ENCODE data around the gene AADACL3. TPM values are rescaled to one million over a fixed set of nuclear protein-coding genes. Genes with fewer than 3 reads are reported as not detected.

AADACL3 gene
- total and polyA plus RNA-seq, 2 of the 8 experiments (the other 6 are each of a cell fraction or from before 2014, with no cell fraction given): 0.33 to 2.3 TPM

DNA sequence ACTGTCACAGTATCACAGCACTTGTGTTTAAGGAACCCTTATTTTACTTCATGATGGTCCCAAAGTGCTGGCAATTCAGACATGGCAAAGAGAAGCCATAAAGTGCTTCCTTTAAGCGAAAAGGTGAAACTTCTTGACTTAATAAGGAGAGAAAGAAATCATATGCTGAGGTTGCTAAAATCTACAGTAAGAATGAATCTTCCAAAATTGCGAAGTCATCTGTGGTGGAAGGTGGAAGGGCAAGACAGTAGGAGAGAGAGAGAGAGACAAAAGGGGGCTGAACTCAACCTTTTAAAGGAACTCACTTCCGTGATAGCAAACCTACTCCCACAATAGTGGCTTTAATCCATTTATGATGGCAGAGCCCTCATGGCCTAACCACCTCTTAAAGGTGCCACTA lies 19.3 kb upstream of the AADACL3 start:
- Histone ChIP-seq H3K14ac (ENCODE audit: insufficient read length) (no peak overlapping the region), H3K4ac (replicated peaks; ENCODE audit: insufficient read length, low read depth, low read length) (no peak overlapping the region), H3K23me2 (ENCODE audit: low read depth, low read length) (no peaks in the 10 kb centered on the region), H4K5ac (ENCODE audit: insufficient read length, low read depth, low read length) (no peak overlapping the region), H4K20me1 (replicated peaks in 1 of 2; ENCODE audit: control insufficient read depth in 1 of 2, insufficient read depth in 2 of 2, low read length in 2 of 2) (no peaks in the 10 kb centered on the region), H3K23ac (ENCODE audit: insufficient read length) (no peak overlapping the region), H2BK20ac (ENCODE audit: low read length) (no peak overlapping the region), H3K79me2 (ENCODE audit: control insufficient read depth in 1 of 2, insufficient read depth in 2 of 2, low read length in 2 of 2) (no peaks in the 10 kb centered on the region), H4K91ac (replicated peaks; ENCODE audit: insufficient read length, low read length) (no peak overlapping the region), H3K27ac (ENCODE audit: low read depth, low read length) (no peak overlapping the region), H3K4me2 (ENCODE audit: insufficient read depth in 1 of 2, low read depth in 2 of 2, low read length in 2 of 2) (no peak overlapping the region), H3K4me3 (ENCODE audit: extremely low read depth in 1 of 4, insufficient read depth in 2 of 4, low read depth in 3 of 4, low read length in 4 of 4) (no peak overlapping the region), H2BK12ac (ENCODE audit: low read depth, low read length) (no peak overlapping the region), H3K18ac (ENCODE audit: extremely low read depth, low read length) (no peak overlapping the region), H3K9ac (replicated peaks in 1 of 4; ENCODE audit: extremely low read depth in 1 of 4, low read depth in 3 of 4, low read length in 3 of 4) (no peak overlapping the region), H2AFZ (ENCODE audit: low read length) (no peak overlapping the region), H3K9me3 (ENCODE audit: insufficient read depth in 2 of 2, low read depth in 1 of 2, low read length in 1 of 2) (peaks cover 0 to 5% of the 10 kb centered on the region in 2 experiments; a peak in 1 of 4 replicates), H2BK120ac (replicated peaks; ENCODE audit: low read depth, low read length) (no peak overlapping the region), H4K8ac (ENCODE audit: extremely low read depth, insufficient read depth, low read length) (no peak overlapping the region), H3K27me3 (replicated peaks in 1 of 4; ENCODE audit: control insufficient read depth in 3 of 4, extremely low read depth in 1 of 4, insufficient read depth in 3 of 4, low read length in 3 of 4) (no peaks in the 10 kb centered on the region), H2BK15ac (ENCODE audit: low read length) (no peak overlapping the region), H3K79me1 (ENCODE audit: low read depth, low read length) (no peaks in the 10 kb centered on the region), H3K36me3 (ENCODE audit: control insufficient read depth in 2 of 4, insufficient read depth in 4 of 4, low read length in 3 of 4) (no peaks in the 10 kb centered on the region), H2BK5ac (ENCODE audit: low read depth, low read length) (no peak overlapping the region), H3K4me1 (replicated peaks in 1 of 4; ENCODE audit: control insufficient read depth in 3 of 4, insufficient read depth in 4 of 4, low read length in 3 of 4) (no peaks in the 10 kb centered on the region; a peak in 1 of 7 replicates), H2AK5ac (ENCODE audit: low read depth, low read length) (no peak overlapping the region), H3K56ac (replicated peaks; ENCODE audit: insufficient read length, low read depth, low read length) (no peak overlapping the region)
- ChIA-PET POLR2A (ENCODE audit: partially characterized antibody) (interaction anchor here (1.1 kb wide), 1 partner anchor 9 kb away, joined by 3 read pairs; no protein-coding TSS in a partner anchor), CTCF (ENCODE audit: partially characterized antibody) (no interaction called here)
- no peak for TF ChIP-seq SRF (IDR thresholded peaks at IDR 0.05; ENCODE audit: low read depth, low read length)
- no peak for TF ChIP-seq CTBP2 (IDR thresholded peaks at IDR 0.05; ENCODE audit: borderline replicate concordance, insufficient read depth, insufficient read length, low read length)
- no peak for TF ChIP-seq TEAD4 (IDR thresholded peaks at IDR 0.05; ENCODE audit: low read depth, low read length)
- TF ChIP-seq, protein P1, sequence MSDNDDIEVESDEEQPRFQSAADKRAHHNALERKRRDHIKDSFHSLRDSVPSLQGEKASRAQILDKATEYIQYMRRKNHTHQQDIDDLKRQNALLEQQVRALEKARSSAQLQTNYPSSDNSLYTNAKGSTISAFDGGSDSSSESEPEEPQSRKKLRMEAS (IDR thresholded peaks at IDR 0.05): no peak
- TF ChIP-seq SIN3A (conservative IDR thresholded peaks at IDR 0.05 in 1 of 2, IDR thresholded peaks at IDR 0.05 in 1 of 2; ENCODE audit: low read depth in 1 of 2, low read length in 2 of 2): no peak
- TF ChIP-seq RNF2 (IDR thresholded peaks at IDR 0.05; ENCODE audit: borderline replicate concordance, low read depth, low read length, missing control alignments, poor library complexity, severe bottlenecking): no peak
- TF ChIP-seq SUZ12 (IDR thresholded peaks at IDR 0.05; ENCODE audit: low read length): no peak
- TF ChIP-seq, protein P2, sequence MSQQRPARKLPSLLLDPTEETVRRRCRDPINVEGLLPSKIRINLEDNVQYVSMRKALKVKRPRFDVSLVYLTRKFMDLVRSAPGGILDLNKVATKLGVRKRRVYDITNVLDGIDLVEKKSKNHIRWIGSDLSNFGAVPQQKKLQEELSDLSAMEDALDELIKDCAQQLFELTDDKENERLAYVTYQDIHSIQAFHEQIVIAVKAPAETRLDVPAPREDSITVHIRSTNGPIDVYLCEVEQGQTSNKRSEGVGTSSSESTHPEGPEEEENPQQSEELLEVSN (IDR thresholded peaks at IDR 0.05): no peak
- no peak for TF ChIP-seq TBP (IDR thresholded peaks at IDR 0.05; ENCODE audit: low read depth, low read length)
- 86% methylated on average over 3 of the region's 3 CpGs; no CpG with 5 or more reads in 1 of the 2 experiments for WGBS, 2 experiments (ENCODE audit: extremely low coverage in 1 of 2, insufficient coverage in 1 of 2, insufficient read length in 1 of 2, insufficient replicate concordance in 2 of 2, low coverage in 1 of 2, low lambda C conversion rate in 2 of 2, missing lambda C conversion rate in 1 of 2)
- DNase-seq (ENCODE audit: low read depth in 1 of 2, low spot score in 2 of 2): no peak
- FAIRE-seq: no peak
